ENCODE data around the gene SHANK3.

- TF ChIP-seq CBX5 (IDR thresholded peaks at IDR 0.05; ENCODE audit: low read depth, low read length) (no peak), TCF12 (IDR thresholded peaks at IDR 0.05; ENCODE audit: low read depth, low read length) (no peak), CTCF (IDR thresholded peaks at IDR 0.05; ENCODE audit: control extremely low read depth in 1 of 3, insufficient read depth in 1 of 3, low read depth in 1 of 3, low read length in 3 of 3) (no peak), MAX (IDR thresholded peaks at IDR 0.05) (no peak), TEAD4 (IDR thresholded peaks at IDR 0.05; ENCODE audit: low read depth, low read length) (no peak), HDAC6 (IDR thresholded peaks at IDR 0.05; ENCODE audit: low read depth, low read length) (no peak), RAD21 (IDR thresholded peaks at IDR 0.05 in 1 of 2, conservative IDR thresholded peaks at IDR 0.05 in 1 of 2; ENCODE audit: low read depth in 2 of 2, low read length in 2 of 2) (no peak), POLR2A (IDR thresholded peaks at IDR 0.05; ENCODE audit: control extremely low read depth in 1 of 2, low read depth in 2 of 2, low read length in 2 of 2) (no peak), PHF8 (conservative IDR thresholded peaks at IDR 0.05; ENCODE audit: low read depth, low read length) (no peak)
Measured at GRCh38 chr22:50635591-50635990, 37.0 kb upstream of the SHANK3 start.
